PC-3 (cell line): ENCODE results near the gene FANK1. TPM values are rescaled to one million over a fixed set of nuclear protein-coding genes. Genes with fewer than 3 reads are reported as not detected.
"Not testable (repeated sequence)": the region's sequence is repeated elsewhere in the genome, so short reads cannot be mapped to it uniquely, and the experiment has no call there.

ENCODE experiments used
- ATAC-seq: fragments of 200-7000 bp; cut with Tn5 transposase; 2 replicates; pipeline ENCODE4 v1.9.1; 2020; ENCODE audit warnings: mild to moderate bottlenecking, moderate library complexity
- BruUV-seq: library from RNA; stranded (reverse); fragments of 400-500 nt; replicated peaks from 2 replicates; lab custom pipeline; 2021; lab: Mats Ljungman, UMichigan
- CTCF ChIA-PET: fragments of 300-600 bp; sonication (Branson Sonifier 250); formaldehyde crosslinking; loops from one replicate; lab custom pipeline; 2022; ENCODE audit warnings: antibody characterized with exemption; lab: Charles Lee
- POLR2A ChIA-PET: fragments of 300-600 bp; sonication (Branson Sonifier 250); formaldehyde crosslinking; loops from one replicate; lab custom pipeline; 2022; ENCODE audit warnings: antibody characterized with exemption; ENCODE audit not compliant: unreplicated experiment; lab: Charles Lee
- DNase-seq: peaks from one replicate; pipeline ENCODE4 v3.0.0-alpha.2; 2015
- H2AFZ ChIP-seq: fragments of 300-600 bp; sonication (generic); 2 replicates; pipeline ENCODE4 v1.6.0; 2016; ENCODE audit warnings: antibody characterized with exemption, low read length
- H3F3A ChIP-seq: fragments of 300-600 bp; sonication (generic); one replicate; pipeline ENCODE4 v1.6.0; 2017; ENCODE audit warnings: antibody characterized with exemption, low read length, control low read depth, mild to moderate bottlenecking; ENCODE audit not compliant: unreplicated experiment
- H3K27ac ChIP-seq: fragments of 300-600 bp; sonication (generic); 2 replicates; pipeline ENCODE4 v1.5.1; 2016; ENCODE audit warnings: mild to moderate bottlenecking, low read length
- H3K27me3 ChIP-seq: fragments of 300-600 bp; sonication (generic); 2 replicates; pipeline ENCODE4 v1.6.1; 2016; ENCODE audit warnings: low read length, mixed read lengths
- H3K36me3 ChIP-seq: fragments of 300-600 bp; sonication (generic); 2 replicates; pipeline ENCODE4 v1.6.1; 2016; ENCODE audit warnings: low read depth, mixed run types, low read length, mixed read lengths
- H3K4me1 ChIP-seq: fragments of 300-600 bp; sonication (generic); 2 replicates; pipeline ENCODE4 v1.5.1; 2016; ENCODE audit warnings: low read length; ENCODE audit not compliant: insufficient read depth
- H3K4me2 ChIP-seq: fragments of 300-600 bp; sonication (generic); 2 replicates; pipeline ENCODE4 v1.6.0; 2016; ENCODE audit warnings: low read length
- H3K4me3 ChIP-seq: fragments of 300-600 bp; sonication (generic); 2 replicates; pipeline ENCODE4 v1.5.1; 2016; ENCODE audit warnings: mild to moderate bottlenecking, low read length, mixed read lengths
- H3K79me2 ChIP-seq: fragments of 300-600 bp; sonication (generic); 2 replicates; pipeline ENCODE4 v1.6.1; 2017; ENCODE audit warnings: low read length, mixed read lengths
- H3K9ac ChIP-seq: fragments of 300-600 bp; sonication (generic); 2 replicates; pipeline ENCODE4 v1.6.0; 2016; ENCODE audit warnings: mild to moderate bottlenecking, low read length
- H3K9me2 ChIP-seq: fragments of 300-600 bp; sonication (generic); replicated peaks from 2 replicates; pipeline ENCODE4 v1.6.1; 2016; ENCODE audit warnings: mixed run types, low read length, mixed read lengths
- H3K9me3 ChIP-seq: fragments of 300-600 bp; sonication (generic); 2 replicates; pipeline ENCODE4 v1.6.1; 2016; ENCODE audit warnings: low read length, mixed read lengths
- H4K20me1 ChIP-seq: fragments of 300-600 bp; sonication (generic); 2 replicates; pipeline ENCODE4 v1.6.1; 2016; ENCODE audit warnings: low read length, mixed read lengths
- CTCF ChIP-seq: fragments of 300-600 bp; sonication (generic); conservative IDR thresholded peaks from 2 replicates; pipeline ENCODE4 v1.5.1; 2017; ENCODE audit warnings: antibody characterized with exemption, low read depth, mild to moderate bottlenecking, low read length
- EZH2 ChIP-seq: fragments of 300-600 bp; sonication (generic); IDR thresholded peaks from one replicate; pipeline ENCODE4 v1.6.1; 2017; ENCODE audit warnings: antibody characterized with exemption, mild to moderate bottlenecking, low read length; ENCODE audit not compliant: unreplicated experiment
- EZH2phosphoT487 ChIP-seq: fragments of 300-600 bp; sonication (generic); IDR thresholded peaks from 2 replicates; pipeline ENCODE4 v1.6.1; 2018; ENCODE audit warnings: mild to moderate bottlenecking, antibody characterized with exemption, low read length, borderline replicate concordance
- intact Hi-C: fragments of 100-400 bp; cut with micrococcal nuclease; formaldehyde crosslinking; loops from 2 replicates; pipeline ENCODE4 v1.9.0; 2023
- total RNA-seq: library from RNA; depleted of rRNA; stranded (reverse); fragments of >200 nt; gene quantifications from 2 replicates; pipeline ENCODE4 v1.2.3, GENCODE V29; 2014

FANK1 gene
- total RNA-seq, 1 experiment from 2014 or later, result 0.95 TPM

GRCh38 chr10:125911145-125911544 lies 14.8 kb downstream of the FANK1 start:
- Histone ChIP-seq H2AFZ (no peak overlapping the region), H3K27me3 (no peaks in the 10 kb centered on the region), H3K79me2 (no peaks in the 10 kb centered on the region), H4K20me1 (no peaks in the 10 kb centered on the region), H3K4me3 (no peak overlapping the region), H3K27ac (no peak overlapping the region), H3K4me1 (0 out of 2 replicates have a peak, but pooled peaks cover 6% of the 10 kb centered on the region), H3K9ac (no peak overlapping the region), H3K4me2 (no peak overlapping the region), H3K36me3 (no peaks in the 10 kb centered on the region), H3F3A (no peaks in the 10 kb centered on the region), H3K9me2 (no peaks in the 10 kb centered on the region), H3K9me3 (no peaks in the 10 kb centered on the region)
- ATAC-seq (no peak), DNase-seq (no peak)
- no TSS peak for BruUV-seq
- intact Hi-C loops, result no loop called here
- no peak for TF ChIP-seq EZH2
- no peak for TF ChIP-seq EZH2phosphoT487
- TF ChIP-seq CTCF, result no peak
- CTCF ChIA-PET, result no interaction called here
- POLR2A ChIA-PET, result interaction anchor here (0.6 kb wide), 1 partner anchor 613 kb away, joined by 4 read pairs; no protein-coding TSS in a partner anchor

- H3K27me3 ChIP-seq, result no peaks in the 10 kb centered on the region
- POLR2A ChIA-PET, result no interaction called here
- H3K27ac ChIP-seq, result no peak overlapping the region
- H3K9ac ChIP-seq, result no peak overlapping the region
- intact Hi-C loops, result no loop called here
- no peaks in the 10 kb centered on the region for H3F3A ChIP-seq
- DNase-seq, result peak; percentile 22
- ATAC-seq, result peak; percentile 61
- no peak for TF ChIP-seq EZH2
- no peak for TF ChIP-seq EZH2phosphoT487
- no peak for TF ChIP-seq CTCF
- H3K9me2 ChIP-seq, result no peaks in the 10 kb centered on the region
- 0 out of 2 replicates have a peak, but pooled peaks cover 6% of the 10 kb centered on the region for H3K4me1 ChIP-seq
- H3K79me2 ChIP-seq, result no peaks in the 10 kb centered on the region
- no peak overlapping the region for H3K4me2 ChIP-seq
- no peaks in the 10 kb centered on the region for H3K9me3 ChIP-seq
- no peak overlapping the region for H2AFZ ChIP-seq
- CTCF ChIA-PET, result no interaction called here
- no peak overlapping the region for H3K4me3 ChIP-seq
- H3K36me3 ChIP-seq, result no peaks in the 10 kb centered on the region
- no TSS peak for BruUV-seq
- H4K20me1 ChIP-seq, result no peaks in the 10 kb centered on the region
These were observed 15.6 kb downstream of the FANK1 start for GRCh38 chr10:125911990-125912389.

- CTCF ChIA-PET, ATAC-seq: not testable (repeated sequence)
These were observed 16.9 kb downstream of the FANK1 start for GRCh38 chr10:125913277-125913676.

More at GRCh38 chr10:125913277-125913676, 16.9 kb downstream of the FANK1 start:
- H3K27ac ChIP-seq, intact Hi-C loops, H2AFZ ChIP-seq, H3K9me3 ChIP-seq, H3F3A ChIP-seq, H3K27me3 ChIP-seq, H3K4me3 ChIP-seq, H3K4me2 ChIP-seq, H3K9ac ChIP-seq, H3K36me3 ChIP-seq, BruUV-seq, H3K9me2 ChIP-seq, H4K20me1 ChIP-seq, POLR2A ChIA-PET, DNase-seq, H3K79me2 ChIP-seq, H3K4me1 ChIP-seq: not testable (repeated sequence)
